Activated CD4-positive, CD25-positive, alpha-beta regulatory T cell (primary cell): Measurements from ENCODE around the gene TPI1.
"Not testable (repeated sequence)": the region's sequence is repeated elsewhere in the genome, so short reads cannot be mapped to it uniquely, and the experiment has no call there.

ENCODE experiments used
- DNase-seq, 4 experiments: peaks; one replicate each; lab custom pipeline; 2025; lab: John Stamatoyannopoulos, UW

TPI1 gene

DNA sequence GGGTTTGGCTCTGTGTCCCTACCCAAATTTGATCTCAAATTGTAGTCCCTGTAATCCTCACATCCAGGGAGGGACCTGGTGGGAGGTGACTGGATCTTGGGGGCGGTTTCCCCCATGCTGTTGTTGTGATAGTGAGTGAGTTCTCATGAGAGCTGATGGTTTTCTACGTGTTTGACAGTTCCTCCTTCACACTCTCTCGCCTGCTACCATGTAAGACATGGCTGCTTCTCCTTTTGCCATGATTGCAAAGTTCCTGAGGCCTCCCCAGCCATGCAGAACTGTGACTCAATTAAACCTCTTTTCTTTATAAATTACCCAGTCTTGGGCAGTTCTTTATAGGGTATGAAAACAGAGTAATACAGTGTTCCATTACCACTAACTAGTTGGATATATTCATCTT is 27.0 kb downstream of the TPI1 start:
- no peak for DNase-seq

DNA sequence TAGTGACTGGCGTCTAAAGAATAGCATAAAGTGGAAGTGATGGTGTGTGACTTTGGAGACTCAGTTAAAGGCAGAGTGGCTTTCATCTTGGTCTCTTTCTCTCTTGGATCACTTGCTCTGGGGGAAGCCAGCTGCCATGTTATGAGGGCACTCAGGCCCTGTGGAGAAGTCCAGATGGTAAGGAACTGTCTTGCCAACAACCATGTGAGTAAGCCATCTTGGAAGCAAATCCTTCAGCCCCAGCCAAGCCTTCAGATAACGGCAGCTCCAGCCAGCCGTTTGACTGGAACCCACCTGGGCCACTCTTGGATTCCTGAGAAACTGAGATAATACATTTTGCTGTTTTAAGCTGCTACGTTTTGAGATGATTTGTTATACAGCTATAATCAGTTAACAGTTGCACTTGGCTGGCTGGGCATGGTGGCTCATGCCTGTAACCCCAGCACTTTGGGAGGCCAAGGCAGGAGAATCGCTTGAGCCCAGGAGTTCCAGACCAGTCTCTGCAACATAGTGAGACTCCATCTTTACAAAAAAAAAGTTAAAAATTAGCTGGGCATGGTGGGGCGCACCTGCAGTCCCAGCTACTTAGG is 29.6 kb downstream of the TPI1 start:
- DNase-seq, result no peak

DNA sequence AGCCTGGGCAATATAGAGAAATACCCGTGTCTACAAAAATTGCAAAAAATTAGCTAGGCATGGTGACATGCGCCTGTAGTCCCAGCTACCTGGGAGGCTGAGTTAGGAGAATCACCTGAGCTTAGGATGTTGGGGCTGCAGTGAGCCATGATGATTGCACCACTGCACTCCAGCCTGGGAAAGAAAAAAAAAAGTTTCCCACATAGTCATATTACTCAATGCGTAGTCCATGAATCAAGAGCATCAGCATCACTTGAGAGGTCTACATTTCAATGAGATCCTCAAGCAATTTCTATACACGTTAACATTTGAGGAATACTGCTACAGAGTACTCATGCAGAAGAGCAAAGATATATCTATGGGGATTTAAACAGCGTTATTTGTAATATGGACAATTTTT is 32.1 kb downstream of the TPI1 start:
- no peak for DNase-seq

DNA sequence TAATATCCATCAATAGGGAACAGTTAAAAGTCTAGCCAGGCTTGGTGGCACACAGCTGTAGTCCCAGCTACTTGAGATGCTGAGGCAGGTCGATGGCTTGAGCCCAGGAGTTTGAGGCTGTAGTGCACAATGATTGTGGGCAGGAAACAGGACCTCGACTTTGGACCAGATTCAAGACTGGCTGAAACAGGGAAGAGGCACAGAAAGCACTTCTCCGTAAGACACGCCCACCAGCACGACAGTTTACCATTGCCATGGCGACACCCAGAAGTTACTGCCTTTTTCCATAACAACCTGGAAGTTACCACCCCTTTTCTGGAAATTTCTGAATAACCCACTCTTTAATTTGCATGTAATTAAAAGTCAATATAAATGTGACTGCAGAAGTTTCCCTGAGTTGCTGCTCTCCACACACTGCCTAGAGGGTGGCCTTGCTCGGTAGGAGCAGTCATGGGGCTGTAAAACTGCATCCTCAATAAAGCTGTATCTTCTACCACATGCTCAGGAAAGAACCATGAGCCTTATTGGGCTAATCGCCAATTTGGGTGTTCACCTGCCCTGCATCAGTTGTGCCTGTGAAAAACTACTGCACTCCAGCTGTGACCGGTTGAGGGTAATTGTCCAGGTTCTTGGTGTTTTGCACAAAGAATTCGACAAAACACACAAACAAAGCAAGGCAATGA is 32.6 kb downstream of the TPI1 start:
- DNase-seq, result no peak

DNA sequence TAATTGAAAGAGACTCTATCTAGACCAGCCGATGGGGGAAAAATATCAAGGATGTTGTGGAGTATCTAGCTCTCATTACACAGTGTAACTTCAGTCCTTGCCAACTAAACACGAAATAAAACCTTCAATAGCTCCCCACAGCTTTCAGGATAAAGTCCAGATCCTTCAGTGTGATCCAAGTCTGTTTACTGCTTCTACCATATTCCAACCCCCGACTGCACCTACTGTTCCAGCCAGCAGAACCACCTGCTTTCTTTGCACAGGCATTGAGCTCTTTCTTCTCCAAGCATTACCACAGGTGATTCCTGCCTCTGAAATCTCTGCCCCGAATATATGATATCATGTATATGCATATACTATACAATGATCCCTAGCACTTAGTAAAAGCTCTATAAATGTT is 35.1 kb downstream of the TPI1 start:
- no peak for DNase-seq

DNA sequence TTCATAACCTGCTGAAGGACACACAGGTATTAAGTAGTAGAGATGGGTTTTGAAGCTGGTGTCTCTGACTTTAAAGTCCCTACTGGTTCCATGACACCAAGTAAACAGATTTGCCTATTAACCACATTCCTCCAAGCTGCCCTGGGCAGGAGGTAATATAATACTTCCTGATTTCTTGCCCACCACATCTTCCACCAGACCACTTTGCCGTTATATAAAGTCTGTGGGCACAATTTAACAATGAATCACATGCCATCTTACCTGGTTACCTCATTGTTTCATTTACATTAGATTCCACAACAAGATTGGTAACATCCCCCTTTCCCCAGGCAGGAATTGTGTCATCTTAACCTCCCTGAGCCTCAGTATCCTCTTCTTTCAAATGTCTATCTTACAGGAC is 36.4 kb downstream of the TPI1 start:
- DNase-seq, result no peak

DNA sequence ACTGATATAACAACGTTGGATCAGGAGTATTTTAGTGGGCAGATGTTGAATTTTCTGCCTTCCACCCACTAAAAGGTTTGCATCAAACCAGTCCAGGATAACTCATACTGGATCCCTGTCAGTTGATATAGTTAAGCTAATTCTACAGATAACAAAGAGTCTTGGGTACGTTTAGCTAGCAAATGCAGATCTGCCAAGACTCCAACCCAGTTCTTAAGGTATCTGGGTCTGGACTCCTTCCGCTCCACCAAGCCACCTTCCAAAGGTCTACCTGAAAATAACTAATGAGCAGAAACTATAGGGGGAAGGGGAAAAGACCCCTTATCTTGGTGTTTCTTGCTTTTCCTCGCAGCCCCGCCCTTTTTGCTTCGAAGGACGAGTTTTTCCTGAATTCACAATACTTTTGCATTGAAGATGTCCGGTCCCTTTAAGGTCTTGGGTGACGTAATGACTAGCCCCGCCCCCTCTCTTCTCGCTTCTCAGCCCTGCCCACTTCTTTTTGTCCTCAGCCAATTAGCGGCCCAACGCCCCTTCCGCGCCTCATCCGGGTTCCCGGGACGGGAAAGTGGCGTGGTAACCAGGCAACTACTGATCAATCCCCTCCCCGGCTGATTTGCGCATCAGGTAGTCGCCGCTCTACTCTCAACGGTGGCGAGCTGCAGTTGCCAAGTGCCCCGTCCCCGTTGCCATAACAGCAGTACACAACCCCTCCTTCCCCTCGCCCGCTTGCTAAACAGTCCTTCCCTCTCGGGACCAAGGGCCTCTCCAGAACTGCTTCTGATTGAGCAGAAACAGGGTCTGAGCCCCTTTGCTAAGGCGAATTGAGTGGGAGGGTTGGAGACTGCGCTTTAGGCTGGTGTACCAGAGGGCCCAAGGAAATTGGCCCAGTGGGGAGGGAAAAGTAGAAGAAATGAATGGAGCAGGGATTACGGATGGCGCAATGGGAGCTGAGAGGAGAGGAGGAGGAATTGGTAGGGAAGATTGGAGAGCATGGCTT is 37.2 kb downstream of the TPI1 start, which contains the start of gene LRRC23:
Gene LRRC23, plus strand, starts transcription at position 543 of the 997 bp plus-strand sequence. CDS start 812 bp downstream, outside the sequence.
- DNase-seq, result peak; percentile 92 to 95 (median 94)

DNA sequence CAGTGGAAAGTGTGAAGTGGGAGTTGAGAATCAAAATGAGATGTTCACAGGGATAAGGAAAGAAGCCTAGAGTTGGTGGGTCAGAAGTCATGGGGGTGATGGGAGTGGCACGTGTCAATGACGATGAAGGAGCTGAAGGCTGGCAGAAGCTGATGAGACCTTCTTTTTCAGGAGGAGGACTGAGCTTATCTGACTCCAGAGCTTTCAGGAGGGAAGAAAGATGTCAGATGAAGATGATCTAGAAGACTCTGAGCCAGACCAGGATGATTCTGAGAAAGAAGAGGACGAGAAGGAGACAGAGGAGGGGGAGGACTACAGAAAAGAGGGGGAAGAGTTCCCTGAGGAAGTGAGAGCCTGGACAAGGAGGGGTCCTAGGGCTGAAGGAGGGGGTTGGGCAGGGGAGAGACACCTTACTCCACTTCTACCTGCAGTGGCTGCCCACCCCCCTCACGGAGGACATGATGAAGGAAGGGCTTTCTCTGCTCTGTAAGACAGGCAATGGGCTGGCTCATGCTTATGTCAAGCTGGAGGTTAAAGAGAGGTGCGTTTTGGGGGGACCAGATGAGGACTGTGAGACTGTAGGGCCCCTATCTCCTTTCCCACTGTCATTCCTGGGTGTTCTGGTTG is 38.2 kb downstream of the TPI1 start:
- no peak for DNase-seq

DNA sequence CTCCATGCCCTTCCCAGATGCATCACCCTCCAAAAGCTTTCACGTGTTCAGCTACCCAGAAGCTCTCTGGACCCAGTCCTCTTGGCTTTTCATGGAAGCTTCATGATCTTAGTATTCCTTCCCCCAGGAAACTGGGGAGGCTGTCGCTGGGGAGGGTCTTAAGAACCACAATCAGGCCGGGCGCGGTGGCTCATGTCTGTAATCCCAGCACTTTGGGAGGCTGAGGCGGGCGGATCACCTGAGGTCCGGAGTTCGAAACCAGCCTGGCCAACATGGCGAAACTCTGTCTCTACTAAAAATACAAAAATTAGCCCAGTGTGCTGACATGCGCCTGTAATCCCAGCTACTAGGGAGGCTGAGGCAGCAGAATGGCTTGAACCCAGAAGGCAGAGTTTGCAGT is 40.8 kb downstream of the TPI1 start:
- not testable (repeated sequence) for DNase-seq

DNA sequence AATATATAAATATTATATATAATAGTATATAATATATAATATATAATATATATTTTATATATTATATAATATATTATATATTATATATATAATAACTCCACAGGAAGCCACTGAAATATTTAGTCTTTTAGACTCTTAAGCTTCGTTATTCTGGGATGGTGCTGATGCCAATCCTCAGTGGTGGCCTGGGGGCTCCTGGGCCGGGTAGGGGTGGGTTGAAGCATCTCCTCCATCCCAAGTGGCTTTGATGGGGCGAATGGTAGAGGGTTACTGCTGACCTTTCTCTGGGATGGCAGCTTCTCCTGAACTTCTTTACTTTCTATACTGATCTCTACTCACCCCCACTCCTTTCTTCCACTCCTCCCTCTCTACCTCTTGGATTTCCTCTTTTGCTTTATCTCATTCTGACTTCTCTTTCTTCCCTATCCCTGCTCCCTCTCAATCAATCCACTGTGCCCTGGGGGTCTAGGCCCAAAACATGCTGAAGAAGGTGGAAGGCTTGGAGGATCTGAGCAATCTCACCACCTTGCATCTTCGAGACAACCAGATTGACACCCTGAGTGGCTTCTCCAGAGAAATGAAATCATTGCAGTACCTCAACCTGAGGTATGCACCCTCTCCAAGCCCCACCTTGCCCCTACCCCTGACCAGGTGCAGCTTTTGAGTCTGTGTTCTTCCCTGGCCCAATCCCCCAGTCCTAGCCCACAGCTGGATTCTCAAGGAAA is 42.3 kb downstream of the TPI1 start:
- DNase-seq, result no peak

DNA sequence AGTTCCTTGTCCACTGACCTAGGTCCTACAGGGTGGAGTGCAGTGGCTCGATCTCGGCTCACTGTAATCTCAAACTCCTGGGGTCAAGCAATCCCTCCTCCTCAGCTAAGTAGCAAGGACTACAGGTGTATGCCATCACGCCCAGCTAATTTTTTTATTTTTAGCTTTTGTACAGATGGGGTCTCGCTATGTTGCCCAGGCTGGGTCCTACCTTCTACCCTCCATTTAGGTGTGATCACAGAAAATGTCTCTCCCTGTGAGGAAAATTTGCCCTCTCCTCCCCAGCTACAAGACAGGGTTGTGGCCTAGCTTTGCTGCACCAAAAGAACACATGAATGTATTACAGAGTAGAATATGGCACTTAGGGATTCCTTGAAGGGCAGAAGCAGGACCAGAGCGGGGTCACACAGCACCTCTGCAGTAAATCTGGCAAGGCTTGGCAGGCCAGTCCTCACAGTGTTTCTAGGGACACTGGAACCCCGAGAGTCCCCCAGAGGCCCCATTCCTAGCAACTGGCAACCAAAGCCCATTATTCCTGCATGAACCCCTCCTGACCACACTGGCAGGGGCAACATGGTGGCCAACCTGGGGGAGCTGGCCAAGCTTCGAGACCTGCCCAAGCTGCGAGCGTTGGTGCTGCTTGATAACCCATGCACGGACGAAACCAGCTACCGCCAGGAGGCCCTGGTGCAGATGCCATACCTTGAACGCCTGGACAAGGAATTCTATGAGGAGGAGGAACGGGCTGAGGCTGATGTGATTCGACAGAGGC is 45.0 kb downstream of the TPI1 start:
- DNase-seq, result no peak

DNA sequence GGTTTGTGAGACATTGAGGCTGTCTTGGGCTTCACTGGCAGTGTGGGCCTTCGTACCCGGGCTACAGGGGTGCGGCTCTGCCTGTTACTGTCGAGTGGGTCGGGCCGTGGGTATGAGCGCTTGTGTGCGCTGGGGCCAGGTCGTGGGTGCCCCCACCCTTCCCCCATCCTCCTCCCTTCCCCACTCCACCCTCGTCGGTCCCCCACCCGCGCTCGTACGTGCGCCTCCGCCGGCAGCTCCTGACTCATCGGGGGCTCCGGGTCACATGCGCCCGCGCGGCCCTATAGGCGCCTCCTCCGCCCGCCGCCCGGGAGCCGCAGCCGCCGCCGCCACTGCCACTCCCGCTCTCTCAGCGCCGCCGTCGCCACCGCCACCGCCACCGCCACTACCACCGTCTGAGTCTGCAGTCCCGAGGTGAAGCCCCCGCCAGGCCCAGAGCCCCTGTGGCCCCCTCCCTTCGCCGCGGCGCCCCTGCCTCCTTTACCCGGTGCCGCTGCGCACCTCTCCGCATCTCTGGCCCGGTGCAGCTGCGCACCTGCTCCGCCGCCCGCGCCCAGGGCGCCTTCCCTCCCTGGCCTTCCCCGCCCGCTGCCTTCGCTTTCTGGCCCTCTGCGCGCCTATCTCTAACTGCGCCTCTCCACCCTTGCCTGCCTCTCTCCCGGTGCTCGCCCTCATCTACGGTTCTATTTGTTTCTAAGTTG is 47.1 kb downstream of the TPI1 start, which contains the start of gene ENO2:
Gene ENO2, plus strand, starts transcription at position 335 of the 701 bp plus-strand sequence. CDS start 1,253 bp downstream, outside the sequence.
- peak; percentile 53 to 79 (median 70) for DNase-seq

DNA sequence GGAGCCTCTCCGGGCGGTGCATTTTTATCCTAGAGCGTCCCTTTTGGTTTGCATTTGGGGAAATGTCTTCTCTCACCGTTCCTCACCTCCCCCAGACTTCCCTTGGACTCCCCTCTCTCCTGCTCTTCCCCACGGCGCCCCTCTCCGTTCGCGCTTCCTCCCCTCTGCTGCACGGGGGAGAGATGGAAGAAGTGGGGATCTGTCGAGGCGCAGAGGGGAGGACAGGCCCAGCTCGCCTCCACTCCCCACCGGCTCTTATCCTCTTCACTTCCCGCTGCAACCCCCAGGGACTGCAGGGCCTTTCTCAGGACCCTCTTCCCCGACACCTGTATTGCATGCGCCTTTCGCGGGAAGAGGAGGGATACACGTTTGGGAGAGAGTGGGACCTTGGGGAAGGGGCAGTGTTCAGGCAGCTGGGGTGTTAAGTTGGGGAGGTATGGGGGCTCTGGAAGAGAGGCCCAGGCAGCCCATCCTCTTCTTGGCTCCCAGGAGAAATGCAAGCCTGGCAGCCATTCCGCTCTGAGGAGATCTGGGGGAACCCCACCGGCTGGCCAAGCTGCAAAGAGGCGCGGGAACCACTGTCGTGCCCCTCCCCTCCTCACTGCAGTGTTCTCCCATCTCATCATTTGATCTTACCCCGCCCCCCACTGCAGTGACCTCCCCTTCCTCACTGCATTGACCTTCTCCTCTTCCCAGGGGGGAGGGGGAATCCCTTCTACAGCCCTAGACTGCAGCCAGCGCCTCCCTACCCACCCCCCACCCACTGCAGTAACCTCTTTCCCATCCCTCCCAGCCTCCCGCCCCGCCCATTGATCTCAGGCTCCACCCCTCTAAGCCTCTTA is 47.8 kb downstream of the TPI1 start:
- no peak for DNase-seq

DNA sequence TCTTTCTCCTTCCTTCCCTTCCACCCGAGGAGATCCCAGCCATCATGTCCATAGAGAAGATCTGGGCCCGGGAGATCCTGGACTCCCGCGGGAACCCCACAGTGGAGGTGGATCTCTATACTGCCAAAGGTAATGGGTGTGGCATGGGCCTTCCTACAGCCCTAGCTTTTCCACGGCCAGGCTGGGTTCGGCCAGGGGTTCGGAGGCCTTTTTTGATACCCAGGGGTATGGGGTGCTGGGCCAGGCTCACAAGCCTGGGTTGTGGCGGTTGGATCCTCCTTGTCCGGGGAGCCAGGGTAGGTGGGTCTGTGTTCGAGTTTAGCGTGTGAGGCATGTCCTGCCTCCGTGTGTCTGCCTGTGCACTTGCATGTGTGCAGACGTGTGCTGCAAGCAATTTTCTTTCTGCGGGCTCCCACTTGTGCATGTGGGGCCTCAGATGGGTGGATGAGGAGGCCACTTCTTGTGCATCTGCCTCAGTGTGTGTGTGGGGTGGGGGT is 48.5 kb downstream of the TPI1 start:
- DNase-seq, result no peak

DNA sequence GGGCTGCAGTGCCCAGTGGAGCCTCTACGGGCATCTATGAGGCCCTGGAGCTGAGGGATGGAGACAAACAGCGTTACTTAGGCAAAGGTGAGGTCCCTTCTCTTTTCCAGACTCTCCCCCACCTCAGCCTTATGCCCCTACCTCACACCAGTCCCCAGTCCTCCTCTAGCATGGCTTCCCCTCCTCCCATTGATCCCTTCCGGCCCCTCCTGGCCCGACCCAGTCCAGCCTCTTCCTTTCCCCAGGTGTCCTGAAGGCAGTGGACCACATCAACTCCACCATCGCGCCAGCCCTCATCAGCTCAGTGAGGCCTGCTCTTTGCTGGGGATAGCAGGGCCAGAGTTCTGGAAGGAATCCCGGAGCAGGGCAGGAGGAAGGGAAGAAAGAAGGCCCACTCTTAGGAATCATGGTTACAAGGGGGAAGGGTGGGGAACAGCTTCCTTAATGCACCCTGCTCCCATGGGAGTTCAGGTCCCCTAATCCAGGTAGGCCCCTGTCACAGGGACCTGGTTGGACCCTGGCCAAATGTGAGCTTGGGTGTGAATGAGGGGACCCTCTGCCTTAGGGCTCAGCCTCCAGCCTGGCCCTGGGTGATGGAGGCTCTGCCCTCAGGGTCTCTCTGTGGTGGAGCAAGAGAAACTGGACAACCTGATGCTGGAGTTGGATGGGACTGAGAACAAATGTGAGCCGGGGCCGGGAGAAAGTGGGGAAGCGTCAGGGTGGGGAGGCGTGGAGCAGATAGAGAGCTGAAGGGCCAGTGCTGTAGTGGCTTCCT is 49.3 kb downstream of the TPI1 start:
- DNase-seq, result no peak

DNA sequence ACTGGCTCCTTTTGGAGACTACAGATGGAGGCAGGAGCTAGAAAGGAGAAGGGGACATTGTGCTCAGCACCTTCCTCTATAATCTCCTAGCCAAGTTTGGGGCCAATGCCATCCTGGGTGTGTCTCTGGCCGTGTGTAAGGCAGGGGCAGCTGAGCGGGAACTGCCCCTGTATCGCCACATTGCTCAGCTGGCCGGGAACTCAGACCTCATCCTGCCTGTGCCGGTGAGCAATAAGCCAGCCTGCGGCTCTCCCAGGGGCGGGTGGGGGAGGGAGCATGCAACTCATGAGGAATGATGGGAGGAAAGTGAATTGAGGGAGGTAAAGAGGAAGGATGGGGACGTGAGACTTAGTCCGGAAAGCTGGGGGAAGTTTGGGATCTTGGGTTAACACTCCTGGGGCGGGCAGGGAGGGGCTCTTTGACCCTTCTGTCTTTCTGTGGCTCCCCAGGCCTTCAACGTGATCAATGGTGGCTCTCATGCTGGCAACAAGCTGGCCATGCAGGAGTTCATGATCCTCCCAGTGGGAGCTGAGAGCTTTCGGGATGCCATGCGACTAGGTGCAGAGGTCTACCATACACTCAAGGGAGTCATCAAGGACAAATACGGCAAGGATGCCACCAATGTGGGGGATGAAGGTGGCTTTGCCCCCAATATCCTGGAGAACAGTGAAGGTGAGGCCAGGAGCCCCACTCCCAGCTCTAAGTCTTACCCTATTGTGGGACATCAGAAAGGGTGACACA is 50.3 kb downstream of the TPI1 start:
- DNase-seq, result no peak

DNA sequence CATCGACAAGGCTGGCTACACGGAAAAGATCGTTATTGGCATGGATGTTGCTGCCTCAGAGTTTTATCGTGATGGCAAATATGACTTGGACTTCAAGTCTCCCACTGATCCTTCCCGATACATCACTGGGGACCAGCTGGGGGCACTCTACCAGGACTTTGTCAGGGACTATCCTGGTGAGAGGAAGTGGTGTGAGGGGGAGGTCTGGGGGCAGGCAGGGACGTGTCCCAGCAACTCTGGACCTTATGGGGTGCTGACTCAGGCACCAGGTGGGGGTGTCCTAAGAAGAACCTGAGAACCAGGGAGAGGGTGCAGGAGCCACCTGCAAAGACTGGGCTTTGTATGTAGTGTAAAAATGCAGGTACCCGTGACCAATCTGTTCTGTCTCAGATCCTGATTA is 52.3 kb downstream of the TPI1 start:
- DNase-seq, result no peak
